ENCODE data around the gene SUPT3H.

DNA sequence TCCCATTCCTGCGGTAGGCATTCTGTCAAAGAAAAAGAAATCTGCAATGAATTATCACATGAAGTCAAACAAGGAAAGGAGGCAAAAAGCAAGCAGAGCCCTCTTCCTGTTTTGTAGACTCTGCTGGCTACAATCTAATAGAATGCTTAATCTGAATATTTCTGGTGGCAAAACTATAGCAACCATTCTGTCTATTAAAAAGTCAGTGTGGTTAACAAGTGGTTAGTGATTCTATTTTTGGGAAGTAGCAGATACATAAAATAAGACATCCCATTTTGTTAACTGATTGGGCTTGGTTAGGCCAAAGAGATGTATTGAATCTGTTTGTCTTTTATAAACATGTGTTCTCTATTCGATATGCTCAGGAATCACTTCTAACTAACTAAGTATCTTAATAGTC lies 547.9 kb downstream of the SUPT3H start:
- TF ChIP-seq, protein P1, sequence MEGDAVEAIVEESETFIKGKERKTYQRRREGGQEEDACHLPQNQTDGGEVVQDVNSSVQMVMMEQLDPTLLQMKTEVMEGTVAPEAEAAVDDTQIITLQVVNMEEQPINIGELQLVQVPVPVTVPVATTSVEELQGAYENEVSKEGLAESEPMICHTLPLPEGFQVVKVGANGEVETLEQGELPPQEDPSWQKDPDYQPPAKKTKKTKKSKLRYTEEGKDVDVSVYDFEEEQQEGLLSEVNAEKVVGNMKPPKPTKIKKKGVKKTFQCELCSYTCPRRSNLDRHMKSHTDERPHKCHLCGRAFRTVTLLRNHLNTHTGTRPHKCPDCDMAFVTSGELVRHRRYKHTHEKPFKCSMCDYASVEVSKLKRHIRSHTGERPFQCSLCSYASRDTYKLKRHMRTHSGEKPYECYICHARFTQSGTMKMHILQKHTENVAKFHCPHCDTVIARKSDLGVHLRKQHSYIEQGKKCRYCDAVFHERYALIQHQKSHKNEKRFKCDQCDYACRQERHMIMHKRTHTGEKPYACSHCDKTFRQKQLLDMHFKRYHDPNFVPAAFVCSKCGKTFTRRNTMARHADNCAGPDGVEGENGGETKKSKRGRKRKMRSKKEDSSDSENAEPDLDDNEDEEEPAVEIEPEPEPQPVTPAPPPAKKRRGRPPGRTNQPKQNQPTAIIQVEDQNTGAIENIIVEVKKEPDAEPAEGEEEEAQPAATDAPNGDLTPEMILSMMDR (IDR thresholded peaks at IDR 0.05), result no peak
- no peak for TF ChIP-seq POLR2A (IDR thresholded peaks at IDR 0.05)

Data from lower leg skin (tissue), 3 donors.